Measurements from ENCODE around the gene RARRES2. TPM values are rescaled to one million over a fixed set of nuclear protein-coding genes. Genes with fewer than 3 reads are reported as not detected.

Gene RARRES2
- total and polyA plus RNA-seq, 2 donors: 6.5 to 21.9 TPM

Other genes with a start within 250 kb of the RARRES2 start
- gene LRRC61, start 18.3 kb downstream of the RARRES2 start, total RNA-seq: 17.2 TPM
- 11.3 TPM for gene LRRC61, start 18.3 kb downstream of the RARRES2 start, polyA plus RNA-seq
- gene ACTR3C, start 18.1 kb downstream of the RARRES2 start, total RNA-seq: 6.2 TPM
- gene ACTR3C, start 18.1 kb downstream of the RARRES2 start, polyA plus RNA-seq: 2.9 TPM
- 58.9 TPM for gene REPIN1, start 27.2 kb upstream of the RARRES2 start, total RNA-seq
- 97.0 TPM for gene REPIN1, start 27.2 kb upstream of the RARRES2 start, polyA plus RNA-seq
- 7.6 TPM for gene ZNF775, start 37.7 kb upstream of the RARRES2 start, total RNA-seq
- gene ZNF775, start 37.7 kb upstream of the RARRES2 start, polyA plus RNA-seq: 6.6 TPM
- 6.1 TPM for gene GIMAP8, start 109.0 kb upstream of the RARRES2 start, total RNA-seq
- gene GIMAP8, start 109.0 kb upstream of the RARRES2 start, polyA plus RNA-seq: 7.9 TPM
- gene GIMAP7, start 173.2 kb upstream of the RARRES2 start, total RNA-seq: 48.1 TPM
- 69.0 TPM for gene GIMAP7, start 173.2 kb upstream of the RARRES2 start, polyA plus RNA-seq
- gene GIMAP4, start 225.8 kb upstream of the RARRES2 start, total RNA-seq: 68.5 TPM
- gene GIMAP4, start 225.8 kb upstream of the RARRES2 start, polyA plus RNA-seq: 40.9 TPM